H9 (cell line): Measurements from ENCODE around the gene PCCA. TPM values are rescaled to one million over a fixed set of nuclear protein-coding genes. Genes with fewer than 3 reads are reported as not detected.

Source experiments
- DNase-seq: peaks from one replicate; pipeline ENCODE4 v3.0.0-alpha.2; 2017
- H2AFZ ChIP-seq: one replicate; pipeline ENCODE4 v1.6.1; 2013; ENCODE audit warnings: mild to moderate bottlenecking, low read length, control low read depth, moderate library complexity
- H2AK5ac ChIP-seq: 2 replicates; pipeline ENCODE4 v1.6.1; 2013; ENCODE audit warnings: low read length, control low read depth, mixed read lengths; ENCODE audit not compliant: insufficient read length
- H2BK120ac ChIP-seq: one replicate; pipeline ENCODE4 v1.6.1; 2013; ENCODE audit warnings: low read depth, mild to moderate bottlenecking, low read length, control low read depth, inconsistent platforms; ENCODE audit not compliant: poor library complexity, severe bottlenecking
- H2BK12ac ChIP-seq: 2 replicates; pipeline ENCODE4 v1.6.1; 2013; ENCODE audit warnings: low read length, control low read depth, mixed read lengths, low read depth; ENCODE audit not compliant: insufficient read length
- H2BK15ac ChIP-seq: 2 replicates; pipeline ENCODE4 v1.6.1; 2013; ENCODE audit warnings: low read depth, low read length, control low read depth
- H2BK20ac ChIP-seq: one replicate; pipeline ENCODE4 v1.6.1; 2013; ENCODE audit warnings: low read depth, mild to moderate bottlenecking, low read length, control low read depth, inconsistent platforms; ENCODE audit not compliant: poor library complexity, severe bottlenecking
- H2BK5ac ChIP-seq: 2 replicates; pipeline ENCODE4 v1.6.1; 2013; ENCODE audit warnings: low read length, control low read depth, mixed read lengths; ENCODE audit not compliant: insufficient read length
- H3K14ac ChIP-seq: 2 replicates; pipeline ENCODE4 v1.6.1; 2013; ENCODE audit warnings: low read length, control low read depth; ENCODE audit not compliant: insufficient read depth
- H3K18ac ChIP-seq: 2 replicates; pipeline ENCODE4 v1.6.1; 2013; ENCODE audit warnings: low read depth, mild to moderate bottlenecking, mixed read lengths, low read length, control low read depth; ENCODE audit not compliant: insufficient read length
- H3K23ac ChIP-seq: 2 replicates; pipeline ENCODE4 v1.6.1; 2013; ENCODE audit warnings: low read length, control low read depth, mixed read lengths, low read depth; ENCODE audit not compliant: insufficient read length
- H3K23me2 ChIP-seq: 2 replicates; pipeline ENCODE4 v1.6.1; 2013; ENCODE audit warnings: low read depth, mild to moderate bottlenecking, mixed read lengths, low read length, control low read depth; ENCODE audit not compliant: insufficient read length, poor library complexity, severe bottlenecking
- H3K27ac ChIP-seq: 2 replicates; pipeline ENCODE4 v1.5.1; 2013; ENCODE audit warnings: low read length, control low read depth, mixed read lengths, low read depth; ENCODE audit not compliant: insufficient read length
- H3K27me3 ChIP-seq: 2 replicates; pipeline ENCODE4 v1.6.1; 2013; ENCODE audit warnings: low read length, control low read depth, inconsistent platforms; ENCODE audit not compliant: insufficient read depth
- H3K4ac ChIP-seq: 2 replicates; pipeline ENCODE4 v1.6.1; 2013; ENCODE audit warnings: low read depth, mild to moderate bottlenecking, control low read depth, inconsistent platforms, low read length, moderate library complexity
- H3K4me1 ChIP-seq: 2 replicates; pipeline ENCODE4 v1.6.1; 2013; ENCODE audit warnings: low read length, control low read depth, inconsistent platforms; ENCODE audit not compliant: insufficient read depth
- H3K4me2 ChIP-seq: 2 replicates; pipeline ENCODE4 v1.6.1; 2013; ENCODE audit warnings: low read length, control low read depth, mixed read lengths; ENCODE audit not compliant: insufficient read length, insufficient read depth
- H3K56ac ChIP-seq: 2 replicates; pipeline ENCODE4 v1.6.1; 2013; ENCODE audit warnings: low read depth, mild to moderate bottlenecking, mixed read lengths, low read length, control low read depth; ENCODE audit not compliant: insufficient read length
- H3K79me1 ChIP-seq: 2 replicates; pipeline ENCODE4 v1.6.1; 2013; ENCODE audit warnings: low read depth, mild to moderate bottlenecking, moderate library complexity, low read length, control low read depth, inconsistent platforms; ENCODE audit not compliant: insufficient read depth, poor library complexity, severe bottlenecking
- H3K79me2 ChIP-seq: 2 replicates; pipeline ENCODE4 v1.6.1; 2013; ENCODE audit warnings: low read length, control low read depth, inconsistent platforms; ENCODE audit not compliant: insufficient read depth
- H3K9ac ChIP-seq: 2 replicates; pipeline ENCODE4 v1.6.1; 2013; ENCODE audit warnings: low read length, control low read depth, mixed read lengths; ENCODE audit not compliant: insufficient read length; ENCODE audit errors: extremely low read depth
- H3K9me3 ChIP-seq: one replicate; pipeline ENCODE4 v1.6.1; 2013; ENCODE audit warnings: low read depth, low read length, inconsistent platforms; ENCODE audit not compliant: control insufficient read depth
- H3T11ph ChIP-seq: one replicate; pipeline ENCODE4 v1.6.1; 2013; ENCODE audit warnings: mild to moderate bottlenecking, low read length, control low read depth, inconsistent platforms
- H4K20me1 ChIP-seq: one replicate; pipeline ENCODE4 v1.6.1; 2013; ENCODE audit not compliant: control insufficient read depth, insufficient read length, insufficient read depth
- H4K5ac ChIP-seq: 2 replicates; pipeline ENCODE4 v1.6.1; 2013; ENCODE audit warnings: low read depth, mild to moderate bottlenecking, mixed read lengths, low read length, control low read depth; ENCODE audit not compliant: insufficient read length
- H4K8ac ChIP-seq: replicated peaks from 2 replicates; pipeline ENCODE4 v1.6.1; 2013; ENCODE audit warnings: low read length, control low read depth, mixed read lengths, low read depth; ENCODE audit not compliant: insufficient read length
- H4K91ac ChIP-seq: 2 replicates; pipeline ENCODE4 v1.6.1; 2013; ENCODE audit warnings: low read depth, mild to moderate bottlenecking, moderate library complexity, mixed read lengths, low read length, control low read depth; ENCODE audit not compliant: insufficient read length
- H3K27ac Mint-ChIP-seq, 3 experiments: 2 replicates in 2 of 3; 3 replicates in 1 of 3; pipeline ENCODE4 v1.8.0; 2020 to 2021; ENCODE audit warnings: mixed read lengths in 3 of 3, mild to moderate bottlenecking in 1 of 3, moderate library complexity in 1 of 3
- H3K27me3 Mint-ChIP-seq: 2 replicates; pipeline ENCODE4 v1.8.0; 2021; ENCODE audit warnings: low read depth, mild to moderate bottlenecking, moderate library complexity, mixed read lengths
- H3K36me3 Mint-ChIP-seq, 3 experiments: 2 replicates in 2 of 3; 3 replicates in 1 of 3; pipeline ENCODE4 v1.8.0; 2020 to 2021; ENCODE audit warnings: low read depth in 3 of 3, mixed read lengths in 3 of 3; ENCODE audit not compliant: insufficient read depth in 1 of 3
- H3K4me1 Mint-ChIP-seq, 2 experiments: 2 replicates each; pipeline ENCODE4 v1.8.0; 2020; ENCODE audit warnings: mixed read lengths in 2 of 2
- H3K4me3 Mint-ChIP-seq, 2 experiments: 2 replicates in 1 of 2; 3 replicates in 1 of 2; pipeline ENCODE4 v1.8.0; 2020 to 2021; ENCODE audit warnings: mild to moderate bottlenecking in 2 of 2, mixed read lengths in 2 of 2, moderate library complexity in 1 of 2
- H3K9me3 Mint-ChIP-seq, 2 experiments: 2 replicates in 1 of 2; 3 replicates in 1 of 2; pipeline ENCODE4 v1.8.0; 2020; ENCODE audit warnings: mild to moderate bottlenecking in 2 of 2, mixed read lengths in 2 of 2, moderate library complexity in 1 of 2
- CTCF ChIP-seq: fragments of 200-600 bp; sonication (generic); conservative IDR thresholded peaks from 3 replicates; pipeline ENCODE4 v1.8.0; 2021; ENCODE audit warnings: antibody characterized with exemption, mild to moderate bottlenecking
- WGBS: extraction: QIAGEN DNeasy Blood & Tissue Kit; methylation state at CpG from one replicate; pipeline ENCODE4 v1.1.7; 2013; ENCODE audit warnings: missing lambda C conversion rate, low lambda C conversion rate, mixed read lengths; ENCODE audit not compliant: insufficient read length; ENCODE audit errors: extremely low coverage; 5-methylcytosine and 5-hydroxymethylcytosine counted together
- total RNA-seq: library from RNA; stranded (reverse); gene quantifications from 2 replicates; pipeline ENCODE4 v1.2.1, GENCODE V29; 2021

PCCA gene
- total RNA-seq, 1 experiment from 2014 or later: 56.5 TPM

- no peak for DNase-seq
- H3K27ac Mint-ChIP-seq: no peak overlapping the region
- Histone ChIP-seq H3K79me1 (no peaks in the 10 kb centered on the region), H4K8ac (no peak overlapping the region), H2AK5ac (no peak overlapping the region), H4K5ac (no peak overlapping the region), H3K14ac (no peak overlapping the region), H3T11ph (no peak overlapping the region), H2BK20ac (no peak overlapping the region), H3K9me3 (no peaks in the 10 kb centered on the region), H3K27ac (no peak overlapping the region), H2BK15ac (no peak overlapping the region), H3K9ac (no peak overlapping the region), H2BK120ac (no peak overlapping the region), H3K4me2 (no peak overlapping the region), H3K27me3 (no peaks in the 10 kb centered on the region), H3K18ac (no peak overlapping the region), H2BK12ac (no peak overlapping the region), H4K20me1 (no peaks in the 10 kb centered on the region), H3K79me2 (0 out of 2 replicates have a peak, but pooled peaks cover 1% of the 10 kb centered on the region), H3K4me1 (peaks cover 9% of the 10 kb centered on the region; the same call in 1 of the 2 replicates), H3K4ac (no peak overlapping the region), H3K56ac (no peak overlapping the region), H2BK5ac (no peak overlapping the region), H2AFZ (no peak overlapping the region), H3K23ac (no peak overlapping the region), H4K91ac (no peak overlapping the region), H3K23me2 (no peaks in the 10 kb centered on the region)
- no peak overlapping the region for H3K4me3 Mint-ChIP-seq
- H3K9me3 Mint-ChIP-seq: peaks cover 0 to 5% of the 10 kb centered on the region in 2 experiments; a peak in 3 of 5 replicates
- WGBS: no CpG with 5 or more reads among the region's 1 CpG
- H3K36me3 Mint-ChIP-seq: peaks cover 6 to 9% (median 7%) of the 10 kb centered on the region in 3 experiments; a peak in 6 of 7 replicates
- peaks cover 43 to 51% of the 10 kb centered on the region in 2 experiments for H3K4me1 Mint-ChIP-seq
- H3K27me3 Mint-ChIP-seq: no peaks in the 10 kb centered on the region
- no peak for TF ChIP-seq CTCF
These were observed 371.4 kb downstream of the PCCA start for GRCh38 chr13:100460266-100460665.
